Heart left ventricle (tissue), 13 donors: Measurements from ENCODE around the gene BRIP1.

ENCODE experiments used
- POLR2A ChIP-seq, 2 donors: fragments of 450-650 bp; IDR thresholded peaks; one replicate each; pipeline ENCODE4 v1.6.1; 2017; ENCODE audit warnings: antibody characterized with exemption in 2 of 2, mild to moderate bottlenecking in 2 of 2, moderate library complexity in 2 of 2
- TF ChIP-seq, protein P1 (sequence below), 12 donors: fragments of 200-600 bp; sonication (generic) in 4 of 12; IDR thresholded peaks; one replicate each; pipeline versions ENCODE4 v1.5.0 to v1.8.0; 2018 to 2022; ENCODE audit warnings: antibody characterized with exemption in 12 of 12, mild to moderate bottlenecking in 5 of 12
- donor health status: ischemic (EF 13 %, LVEDD 7.1; RV severe dilation, severe dysfunction).
- donor health status: DM: no; HTN: yes; CAD: no.
- donor health status: DM: no; HTN: no; CAD: no.
- donor health status: ischemic (EF 25% LVEDD 6.9; RV normal size, moderate dysfunction).
- donor health status: ischemic (EF 25% LVEDD 5.7; RV mildly dilated, moderate dysfunction).
- donor health status: ischemic (EF 35%, LVEDD 5.7; RV mildly dilated, moderate dysfunction).
- donor health status: nonischemic (EF 11% LVEDD 7.7; RV severe dilation, severe dysfunction).
- donor health status: DM: yes; HTN: yes; CAD: no.
- donor health status: PGD.
- donor health status: ischemic (EF 29% LVEDD 5.4; RV normal size, mild dysfunction).
- donor health status: nonischemic (EF 23%, LVEDD 6.1; RV moderate dilation, normal function).

GRCh38 chr17:61739002-61739401 is 124.3 kb downstream of the BRIP1 start:
- no peak for TF ChIP-seq POLR2A (IDR thresholded peaks at IDR 0.05)
- TF ChIP-seq, protein P1, sequence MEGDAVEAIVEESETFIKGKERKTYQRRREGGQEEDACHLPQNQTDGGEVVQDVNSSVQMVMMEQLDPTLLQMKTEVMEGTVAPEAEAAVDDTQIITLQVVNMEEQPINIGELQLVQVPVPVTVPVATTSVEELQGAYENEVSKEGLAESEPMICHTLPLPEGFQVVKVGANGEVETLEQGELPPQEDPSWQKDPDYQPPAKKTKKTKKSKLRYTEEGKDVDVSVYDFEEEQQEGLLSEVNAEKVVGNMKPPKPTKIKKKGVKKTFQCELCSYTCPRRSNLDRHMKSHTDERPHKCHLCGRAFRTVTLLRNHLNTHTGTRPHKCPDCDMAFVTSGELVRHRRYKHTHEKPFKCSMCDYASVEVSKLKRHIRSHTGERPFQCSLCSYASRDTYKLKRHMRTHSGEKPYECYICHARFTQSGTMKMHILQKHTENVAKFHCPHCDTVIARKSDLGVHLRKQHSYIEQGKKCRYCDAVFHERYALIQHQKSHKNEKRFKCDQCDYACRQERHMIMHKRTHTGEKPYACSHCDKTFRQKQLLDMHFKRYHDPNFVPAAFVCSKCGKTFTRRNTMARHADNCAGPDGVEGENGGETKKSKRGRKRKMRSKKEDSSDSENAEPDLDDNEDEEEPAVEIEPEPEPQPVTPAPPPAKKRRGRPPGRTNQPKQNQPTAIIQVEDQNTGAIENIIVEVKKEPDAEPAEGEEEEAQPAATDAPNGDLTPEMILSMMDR (IDR thresholded peaks at IDR 0.05): no peak
